HEK293 (cell line): ENCODE measurements around the gene AP2M1.
"Not testable (repeated sequence)": the region's sequence is repeated elsewhere in the genome, so short reads cannot be mapped to it uniquely, and the experiment has no call there.

ENCODE experiments used
- CTCF ChIA-PET: fragments of 350-600 bp; formaldehyde crosslinking; extraction: SDS; loops from one replicate; lab custom pipeline; 2021; ENCODE audit warnings: antibody characterized with exemption; lab: Yijun Ruan, JAX
- POLR2A ChIA-PET: fragments of 300-600 bp; formaldehyde crosslinking; extraction: SDS; loops from one replicate; lab custom pipeline; 2020; ENCODE audit warnings: antibody characterized with exemption, inconsistent platforms; lab: Yijun Ruan, JAX
- H3K27ac ChIP-seq: fragments of 200-500 bp; sonication (Bioruptor generic); 2 replicates; pipeline ENCODE4 v1.5.1; 2014; ENCODE audit warnings: low read depth, low read length, control low read depth, inconsistent platforms; ENCODE audit errors: extremely low read depth
- H3K36me3 ChIP-seq, 2 experiments: fragments of 200-500 bp in 1 of 2; sonication (Bioruptor generic) in 1 of 2; 1 replicate in 1 of 2; 2 replicates in 1 of 2; pipeline ENCODE4 v1.5.1; 2014 to 2017; ENCODE audit warnings: inconsistent platforms in 2 of 2, low read length in 2 of 2; ENCODE audit not compliant: control insufficient read depth in 2 of 2, insufficient read depth in 1 of 2
- H3K4me1 ChIP-seq: fragments of 200-500 bp; sonication (Bioruptor generic); 2 replicates; pipeline ENCODE4 v1.5.1; 2014; ENCODE audit warnings: mild to moderate bottlenecking, low read length, inconsistent platforms; ENCODE audit not compliant: control insufficient read depth, insufficient read depth
- H3K4me3 ChIP-seq: 2 replicates; pipeline ENCODE4 v1.5.1; 2011; ENCODE audit warnings: low read depth, mild to moderate bottlenecking, control low read depth, low read length, moderate library complexity
- H3K9me3 ChIP-seq: fragments of 200-500 bp; sonication (Bioruptor generic); 2 replicates; pipeline ENCODE4 v1.5.1; 2014; ENCODE audit warnings: low read depth, low read length, inconsistent platforms; ENCODE audit not compliant: control insufficient read depth, insufficient read depth
- GLIS1 ChIP-seq: fragments of 450-650 bp; formaldehyde crosslinking; IDR thresholded peaks from 2 replicates; pipeline ENCODE4 v1.5.1; 2016; ENCODE audit warnings: missing biosample characterization, missing genetic modification characterization
- KLF16 ChIP-seq: fragments of 450-650 bp; formaldehyde crosslinking; IDR thresholded peaks from 2 replicates; pipeline ENCODE4 v1.5.1; 2017; ENCODE audit warnings: missing biosample characterization, missing genetic modification characterization
- KLF8 ChIP-seq: fragments of 450-650 bp; formaldehyde crosslinking; IDR thresholded peaks from 2 replicates; pipeline ENCODE4 v1.5.1; 2016; ENCODE audit warnings: missing biosample characterization, missing genetic modification characterization
- SALL2 ChIP-seq: fragments of 450-650 bp; formaldehyde crosslinking; IDR thresholded peaks from 2 replicates; pipeline ENCODE4 v1.5.0; 2017; ENCODE audit warnings: missing biosample characterization, mild to moderate bottlenecking, missing genetic modification characterization, borderline replicate concordance
- ZBTB17 ChIP-seq: fragments of 450-650 bp; formaldehyde crosslinking; IDR thresholded peaks from 2 replicates; pipeline ENCODE4 v1.5.1; 2016; ENCODE audit warnings: missing biosample characterization, missing genetic modification characterization
- ZBTB48 ChIP-seq: fragments of 450-650 bp; formaldehyde crosslinking; IDR thresholded peaks from 2 replicates; pipeline ENCODE4 v1.5.1; 2016; ENCODE audit warnings: missing biosample characterization, missing genetic modification characterization
- ZIC2 ChIP-seq: fragments of 450-650 bp; formaldehyde crosslinking; IDR thresholded peaks from 2 replicates; pipeline ENCODE4 v1.5.1; 2016; ENCODE audit warnings: missing biosample characterization, missing genetic modification characterization
- ZNF138 ChIP-seq: fragments of 450-650 bp; formaldehyde crosslinking; IDR thresholded peaks from 2 replicates; pipeline ENCODE4 v1.5.1; 2016; ENCODE audit warnings: missing biosample characterization, missing genetic modification characterization, borderline replicate concordance
- ZNF2 ChIP-seq: fragments of 450-650 bp; formaldehyde crosslinking; IDR thresholded peaks from 2 replicates; pipeline ENCODE4 v1.5.1; 2016; ENCODE audit warnings: missing biosample characterization, missing genetic modification characterization
- ZNF266 ChIP-seq: fragments of 450-650 bp; formaldehyde crosslinking; IDR thresholded peaks from 2 replicates; pipeline ENCODE4 v1.5.1; 2016; ENCODE audit warnings: missing biosample characterization, missing genetic modification characterization, low read depth
- ZNF292 ChIP-seq: fragments of 450-650 bp; formaldehyde crosslinking; IDR thresholded peaks from 2 replicates; pipeline ENCODE4 v1.5.1; 2016; ENCODE audit warnings: low read depth, missing biosample characterization, missing genetic modification characterization, borderline replicate concordance
- ZNF600 ChIP-seq: fragments of 450-650 bp; formaldehyde crosslinking; IDR thresholded peaks from 2 replicates; pipeline ENCODE4 v1.5.1; 2016; ENCODE audit warnings: missing biosample characterization, missing genetic modification characterization
- ZNF621 ChIP-seq: fragments of 450-650 bp; formaldehyde crosslinking; IDR thresholded peaks from 2 replicates; pipeline ENCODE4 v1.5.1; 2017; ENCODE audit warnings: missing biosample characterization, missing genetic modification characterization
- ZNF626 ChIP-seq: fragments of 450-650 bp; sonication (Bioruptor Pico); formaldehyde crosslinking; IDR thresholded peaks from 2 replicates; pipeline ENCODE4 v1.5.1; 2018; ENCODE audit warnings: missing biosample characterization, missing genetic modification characterization, inconsistent platforms
- ZNF664 ChIP-seq: fragments of 450-650 bp; formaldehyde crosslinking; IDR thresholded peaks from 2 replicates; pipeline ENCODE4 v1.5.1; 2016; ENCODE audit warnings: missing biosample characterization, missing genetic modification characterization
- ZNF776 ChIP-seq: fragments of 450-650 bp; formaldehyde crosslinking; IDR thresholded peaks from 2 replicates; pipeline ENCODE4 v1.5.0; 2017; ENCODE audit warnings: missing biosample characterization, missing genetic modification characterization, borderline replicate concordance
- ZNF791 ChIP-seq: fragments of 450-650 bp; formaldehyde crosslinking; IDR thresholded peaks from 2 replicates; pipeline ENCODE4 v1.5.1; 2016; ENCODE audit warnings: missing biosample characterization, missing genetic modification characterization
- TF ChIP-seq, protein P1 (sequence below): fragments of 450-650 bp; formaldehyde crosslinking; IDR thresholded peaks from 2 replicates; pipeline ENCODE4 v1.5.1; 2016; ENCODE audit warnings: missing biosample characterization, missing genetic modification characterization
- TF ChIP-seq, protein P2 (sequence below): fragments of 450-650 bp; formaldehyde crosslinking; IDR thresholded peaks from 2 replicates; pipeline ENCODE4 v1.5.1; 2016; ENCODE audit warnings: missing biosample characterization, missing genetic modification characterization, low read depth

AP2M1 gene

DNA sequence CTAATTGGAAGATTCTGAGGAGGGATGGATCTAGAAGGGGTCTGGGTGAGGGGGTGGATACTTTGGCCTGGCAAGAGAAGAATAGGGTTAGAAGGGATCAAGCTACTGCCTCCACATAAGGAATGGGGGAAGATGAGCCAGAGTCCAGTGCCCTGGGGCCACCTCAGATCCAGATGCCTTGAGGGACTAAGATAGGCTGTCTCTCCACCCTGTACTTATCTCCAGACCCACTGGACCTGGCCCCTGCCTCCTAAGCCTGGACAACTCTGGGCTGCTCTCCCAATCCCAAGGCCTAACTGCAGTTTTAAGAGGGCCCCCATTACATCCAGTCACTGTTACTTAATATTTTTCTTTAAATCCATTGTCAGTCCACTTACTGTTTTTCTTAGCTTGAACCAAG, 17.4 kb upstream of the AP2M1 start (continued):
- TF ChIP-seq ZNF776 (tag by site-specific recombination) (no peak), KLF16 (tag by site-specific recombination) (no peak), ZNF621 (no peak), ZNF2 (tag by site-specific recombination) (no peak), ZNF266 (tag by site-specific recombination) (no peak), ZNF292 (tag by site-specific recombination) (no peak)
- TF ChIP-seq, protein P1, sequence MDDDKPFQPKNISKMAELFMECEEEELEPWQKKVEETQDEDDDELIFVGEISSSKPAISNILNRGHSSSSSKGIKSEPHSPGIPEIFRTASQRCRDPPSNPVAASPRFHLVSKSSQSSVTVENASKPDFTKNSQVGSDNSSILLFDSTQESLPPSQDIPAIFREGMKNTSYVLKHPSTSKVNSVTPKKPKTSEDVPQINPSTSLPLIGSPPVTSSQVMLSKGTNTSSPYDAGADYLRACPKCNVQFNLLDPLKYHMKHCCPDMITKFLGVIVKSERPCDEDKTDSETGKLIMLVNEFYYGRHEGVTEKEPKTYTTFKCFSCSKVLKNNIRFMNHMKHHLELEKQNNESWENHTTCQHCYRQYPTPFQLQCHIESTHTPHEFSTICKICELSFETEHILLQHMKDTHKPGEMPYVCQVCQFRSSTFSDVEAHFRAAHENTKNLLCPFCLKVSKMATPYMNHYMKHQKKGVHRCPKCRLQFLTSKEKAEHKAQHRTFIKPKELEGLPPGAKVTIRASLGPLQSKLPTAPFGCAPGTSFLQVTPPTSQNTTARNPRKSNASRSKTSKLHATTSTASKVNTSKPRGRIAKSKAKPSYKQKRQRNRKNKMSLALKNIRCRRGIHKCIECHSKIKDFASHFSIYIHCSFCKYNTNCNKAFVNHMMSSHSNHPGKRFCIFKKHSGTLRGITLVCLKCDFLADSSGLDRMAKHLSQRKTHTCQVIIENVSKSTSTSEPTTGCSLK (tag by site-specific recombination) = no peak
- TF ChIP-seq, all 188 proteins: peak for 0

DNA sequence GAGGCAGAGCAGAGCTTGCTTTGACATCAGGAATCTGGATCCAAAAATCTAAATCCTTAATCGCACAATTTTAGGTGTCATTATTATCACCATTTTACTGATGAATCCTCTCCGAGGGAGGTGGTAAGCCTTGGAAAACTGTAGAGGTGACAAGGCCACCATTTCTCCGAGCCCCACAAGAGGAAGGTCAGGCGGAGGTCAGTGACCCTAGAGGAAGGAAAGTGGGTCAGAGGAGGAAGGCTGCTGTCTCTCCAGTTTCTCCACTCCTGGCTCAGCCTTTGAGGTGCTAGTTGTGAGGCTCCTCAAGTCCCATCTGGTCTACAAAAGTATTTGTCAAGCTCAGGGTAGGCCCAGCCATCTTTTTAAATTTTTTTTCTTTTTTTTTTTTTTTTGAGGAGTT, 16.3 kb upstream of the AP2M1 start:
- no peaks in the 10 kb centered on the region for H3K9me3 ChIP-seq
- ChIA-PET CTCF (no interaction called here), POLR2A (no interaction called here)
- no peak overlapping the region for H3K27ac ChIP-seq
- TF ChIP-seq ZNF600 = no peak
- TF ChIP-seq ZBTB17 = no peak
- TF ChIP-seq ZIC2 (tag by site-specific recombination) = no peak
- TF ChIP-seq SALL2 (tag by site-specific recombination) = no peak
- no peak for TF ChIP-seq ZNF791 (tag by site-specific recombination)
- no peak for TF ChIP-seq ZBTB48 (tag by site-specific recombination)
- TF ChIP-seq KLF8 = no peak
- peaks cover 0 to 28% of the 10 kb centered on the region in 2 experiments; a peak in 2 of 3 replicates for H3K36me3 ChIP-seq
- H3K4me1 ChIP-seq = no peaks in the 10 kb centered on the region
- no peak overlapping the region for H3K4me3 ChIP-seq

DNA sequence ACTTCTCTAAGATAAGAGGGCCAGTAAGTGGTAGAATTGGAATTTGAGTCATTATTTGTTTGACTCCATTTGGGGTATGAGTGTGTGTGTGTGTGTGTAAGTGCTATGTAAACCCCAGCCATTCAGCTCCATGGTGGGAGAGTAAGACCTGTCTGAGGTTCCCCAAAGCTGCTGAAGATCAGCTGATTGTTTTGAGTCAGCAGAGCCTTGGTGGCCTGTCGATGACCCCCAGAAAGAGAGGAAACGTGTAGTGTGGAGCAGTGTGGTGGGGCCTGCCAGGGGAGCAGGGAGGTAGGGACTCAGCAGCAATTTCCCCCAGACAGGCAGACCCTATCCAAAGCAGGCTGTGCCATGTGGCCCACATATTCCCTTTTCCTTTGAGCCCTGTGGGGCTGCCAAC, 14.2 kb upstream of the AP2M1 start:
- TF ChIP-seq GLIS1 (tag by site-specific recombination) = peak; percentile 47; the same call in 1 of the 2 replicates
- TF ChIP-seq ZNF664 (tag by site-specific recombination) = no peak
- TF ChIP-seq ZNF138 = no peak
- TF ChIP-seq, protein P2, sequence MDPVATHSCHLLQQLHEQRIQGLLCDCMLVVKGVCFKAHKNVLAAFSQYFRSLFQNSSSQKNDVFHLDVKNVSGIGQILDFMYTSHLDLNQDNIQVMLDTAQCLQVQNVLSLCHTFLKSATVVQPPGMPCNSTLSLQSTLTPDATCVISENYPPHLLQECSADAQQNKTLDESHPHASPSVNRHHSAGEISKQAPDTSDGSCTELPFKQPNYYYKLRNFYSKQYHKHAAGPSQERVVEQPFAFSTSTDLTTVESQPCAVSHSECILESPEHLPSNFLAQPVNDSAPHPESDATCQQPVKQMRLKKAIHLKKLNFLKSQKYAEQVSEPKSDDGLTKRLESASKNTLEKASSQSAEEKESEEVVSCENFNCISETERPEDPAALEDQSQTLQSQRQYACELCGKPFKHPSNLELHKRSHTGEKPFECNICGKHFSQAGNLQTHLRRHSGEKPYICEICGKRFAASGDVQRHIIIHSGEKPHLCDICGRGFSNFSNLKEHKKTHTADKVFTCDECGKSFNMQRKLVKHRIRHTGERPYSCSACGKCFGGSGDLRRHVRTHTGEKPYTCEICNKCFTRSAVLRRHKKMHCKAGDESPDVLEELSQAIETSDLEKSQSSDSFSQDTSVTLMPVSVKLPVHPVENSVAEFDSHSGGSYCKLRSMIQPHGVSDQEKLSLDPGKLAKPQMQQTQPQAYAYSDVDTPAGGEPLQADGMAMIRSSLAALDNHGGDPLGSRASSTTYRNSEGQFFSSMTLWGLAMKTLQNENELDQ (tag by site-specific recombination) = no peak
- no peak for TF ChIP-seq ZNF626
- ChIA-PET POLR2A (interaction anchor here (1.6 kb wide), 1 partner anchor 14 kb away, joined by 5 read pairs; the partner anchor contains the start of gene AP2M1), CTCF (interaction anchor here (1.0 kb wide), 1 partner anchor 66 kb away, joined by 4 read pairs; no protein-coding TSS in a partner anchor)
- H3K27ac ChIP-seq = no peak overlapping the region
- H3K4me1 ChIP-seq = no peaks in the 10 kb centered on the region
- H3K36me3 ChIP-seq = peaks cover 0 to 49% of the 10 kb centered on the region in 2 experiments; a peak in 2 of 3 replicates
- H3K9me3 ChIP-seq = no peaks in the 10 kb centered on the region
- H3K4me3 ChIP-seq = no peak overlapping the region

DNA sequence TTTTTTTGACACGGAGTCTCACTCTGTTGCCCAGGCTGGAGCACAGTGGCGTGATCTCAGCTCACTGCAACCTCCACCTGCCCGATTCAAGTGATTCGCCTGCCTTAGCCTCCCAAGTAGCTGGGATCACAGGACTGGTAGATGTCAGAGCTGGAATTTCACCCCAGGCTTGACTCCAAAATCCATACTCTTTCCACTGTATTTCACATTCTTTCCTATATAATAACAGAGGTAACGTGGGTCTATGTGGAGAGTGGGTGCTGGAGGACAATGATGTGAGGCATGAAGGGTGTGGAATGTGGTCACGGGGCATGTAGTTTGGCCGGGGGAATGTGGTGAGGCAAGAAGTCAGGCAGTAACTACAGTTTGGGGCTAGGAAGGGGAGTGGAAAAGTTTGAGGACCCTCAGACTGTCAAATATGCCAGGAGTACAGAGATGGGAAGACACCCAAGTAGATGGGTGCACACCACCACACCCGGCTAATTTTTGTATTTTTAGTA, 12.0 kb upstream of the AP2M1 start:
- POLR2A ChIA-PET = interaction anchor here (2.2 kb wide), 1 partner anchor 10 kb away, joined by 4 read pairs; no protein-coding TSS in a partner anchor
- H3K36me3 ChIP-seq = peaks cover 0 to 70% of the 10 kb centered on the region in 2 experiments; a peak in 2 of 3 replicates
- H3K27ac ChIP-seq, H3K4me1 ChIP-seq, CTCF ChIA-PET, H3K9me3 ChIP-seq, H3K4me3 ChIP-seq: not testable (repeated sequence)
